Tibial nerve (tissue), 4 donors: Measurements from ENCODE around the gene ZNRD2.

Experiments
- EP300 ChIP-seq, 2 donors: sonication (generic); formaldehyde crosslinking; IDR thresholded peaks; one replicate each; pipeline ENCODE4 v1.6.1; 2017; ENCODE audit warnings: antibody characterized with exemption in 2 of 2, mild to moderate bottlenecking in 1 of 2
- POLR2A ChIP-seq, 2 donors: fragments of 450-650 bp; IDR thresholded peaks; one replicate each; pipeline ENCODE4 v1.6.1; 2017; ENCODE audit warnings: antibody characterized with exemption in 2 of 2, mild to moderate bottlenecking in 2 of 2, moderate library complexity in 2 of 2
- TF ChIP-seq, protein P1 (sequence below), 5 experiments: fragments of 200-600 bp in 3 of 5; fragments of 450-650 bp in 2 of 5; sonication (generic) in 3 of 5; IDR thresholded peaks; one replicate each; pipeline ENCODE4 v1.5.1; 2016 to 2019; ENCODE audit warnings: antibody characterized with exemption in 5 of 5, mild to moderate bottlenecking in 3 of 5, moderate library complexity in 2 of 5

DNA sequence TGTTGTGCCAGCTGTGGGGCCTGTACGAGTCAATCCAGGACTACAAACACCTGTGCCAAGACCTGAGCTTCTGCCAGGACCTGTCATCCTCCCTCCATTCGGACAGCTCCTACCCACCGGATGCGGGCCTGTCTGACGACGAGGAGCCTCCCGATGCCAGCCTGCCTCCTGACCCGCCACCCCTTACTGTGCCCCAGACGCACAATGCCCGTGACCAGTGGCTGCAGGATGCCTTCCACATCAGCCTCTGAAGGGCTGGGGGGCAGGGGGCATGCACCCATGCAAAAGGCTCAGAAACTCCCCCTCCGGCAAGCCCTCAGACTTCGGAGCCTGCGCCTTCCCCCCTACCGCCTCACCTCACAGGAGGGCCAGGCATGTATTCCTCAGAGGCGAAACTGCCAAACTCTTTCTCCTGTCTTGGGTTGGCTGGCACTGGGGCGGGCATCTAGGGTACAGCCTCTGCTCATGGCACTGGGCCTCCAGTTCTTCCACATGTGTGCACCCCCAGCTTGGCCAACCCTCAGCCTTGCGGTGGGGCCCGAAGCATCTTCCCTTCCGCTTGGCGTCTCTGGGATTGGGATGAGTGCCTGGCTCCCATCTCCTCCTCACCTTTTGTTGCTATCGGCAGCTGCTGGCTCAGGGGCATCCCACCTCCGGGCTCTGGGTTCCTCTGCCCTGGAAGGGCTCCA lies 3.3 kb downstream of the ZNRD2 start:
- no peak for TF ChIP-seq EP300 (IDR thresholded peaks at IDR 0.05)
- TF ChIP-seq, protein P1, sequence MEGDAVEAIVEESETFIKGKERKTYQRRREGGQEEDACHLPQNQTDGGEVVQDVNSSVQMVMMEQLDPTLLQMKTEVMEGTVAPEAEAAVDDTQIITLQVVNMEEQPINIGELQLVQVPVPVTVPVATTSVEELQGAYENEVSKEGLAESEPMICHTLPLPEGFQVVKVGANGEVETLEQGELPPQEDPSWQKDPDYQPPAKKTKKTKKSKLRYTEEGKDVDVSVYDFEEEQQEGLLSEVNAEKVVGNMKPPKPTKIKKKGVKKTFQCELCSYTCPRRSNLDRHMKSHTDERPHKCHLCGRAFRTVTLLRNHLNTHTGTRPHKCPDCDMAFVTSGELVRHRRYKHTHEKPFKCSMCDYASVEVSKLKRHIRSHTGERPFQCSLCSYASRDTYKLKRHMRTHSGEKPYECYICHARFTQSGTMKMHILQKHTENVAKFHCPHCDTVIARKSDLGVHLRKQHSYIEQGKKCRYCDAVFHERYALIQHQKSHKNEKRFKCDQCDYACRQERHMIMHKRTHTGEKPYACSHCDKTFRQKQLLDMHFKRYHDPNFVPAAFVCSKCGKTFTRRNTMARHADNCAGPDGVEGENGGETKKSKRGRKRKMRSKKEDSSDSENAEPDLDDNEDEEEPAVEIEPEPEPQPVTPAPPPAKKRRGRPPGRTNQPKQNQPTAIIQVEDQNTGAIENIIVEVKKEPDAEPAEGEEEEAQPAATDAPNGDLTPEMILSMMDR (IDR thresholded peaks at IDR 0.05), result no peak
- no peak for TF ChIP-seq POLR2A (IDR thresholded peaks at IDR 0.05)
